Measurements from ENCODE around the gene SHROOM2.

DNA sequence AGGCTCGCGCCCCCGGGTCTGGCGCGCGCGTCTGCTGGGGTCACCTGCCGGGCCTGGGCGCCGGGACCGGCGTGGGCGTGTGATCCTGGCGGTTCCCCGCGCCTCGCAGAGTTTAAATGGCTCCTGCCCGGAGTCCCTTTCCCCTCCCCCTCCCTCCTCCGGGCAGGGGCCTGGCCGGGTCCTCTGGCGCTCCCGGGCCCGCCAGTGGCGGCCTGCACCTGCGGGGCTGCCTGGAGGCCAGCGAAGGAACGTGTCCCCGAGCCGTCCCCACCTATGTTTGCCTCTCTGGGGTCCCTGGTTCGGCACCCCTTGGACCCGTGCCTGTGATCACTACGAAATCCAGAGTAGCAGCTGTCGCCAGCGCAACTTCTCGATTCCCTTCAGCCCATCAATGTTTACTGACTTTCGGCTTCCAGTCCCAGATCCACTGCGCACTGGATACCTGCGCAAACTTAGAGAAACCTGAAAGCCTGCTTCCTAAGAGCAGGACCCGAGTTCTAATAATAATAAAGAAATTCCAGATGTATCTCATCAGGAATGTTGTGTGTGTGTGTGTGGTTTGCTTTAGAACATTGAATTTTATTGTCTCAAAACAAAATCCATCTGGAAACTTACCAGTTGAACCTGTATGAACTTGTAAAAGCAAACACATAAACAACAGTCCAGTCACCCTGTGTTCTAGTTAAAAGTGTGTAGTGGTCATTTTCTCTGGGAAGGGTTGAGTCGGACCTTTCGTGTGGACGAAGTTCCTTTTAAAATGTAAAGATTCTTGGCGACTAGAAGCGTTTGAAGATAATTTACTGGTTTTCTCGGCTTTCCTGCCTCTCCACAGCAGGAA is 788 bp downstream of the SHROOM2 start:
- TF ChIP-seq, protein P1, sequence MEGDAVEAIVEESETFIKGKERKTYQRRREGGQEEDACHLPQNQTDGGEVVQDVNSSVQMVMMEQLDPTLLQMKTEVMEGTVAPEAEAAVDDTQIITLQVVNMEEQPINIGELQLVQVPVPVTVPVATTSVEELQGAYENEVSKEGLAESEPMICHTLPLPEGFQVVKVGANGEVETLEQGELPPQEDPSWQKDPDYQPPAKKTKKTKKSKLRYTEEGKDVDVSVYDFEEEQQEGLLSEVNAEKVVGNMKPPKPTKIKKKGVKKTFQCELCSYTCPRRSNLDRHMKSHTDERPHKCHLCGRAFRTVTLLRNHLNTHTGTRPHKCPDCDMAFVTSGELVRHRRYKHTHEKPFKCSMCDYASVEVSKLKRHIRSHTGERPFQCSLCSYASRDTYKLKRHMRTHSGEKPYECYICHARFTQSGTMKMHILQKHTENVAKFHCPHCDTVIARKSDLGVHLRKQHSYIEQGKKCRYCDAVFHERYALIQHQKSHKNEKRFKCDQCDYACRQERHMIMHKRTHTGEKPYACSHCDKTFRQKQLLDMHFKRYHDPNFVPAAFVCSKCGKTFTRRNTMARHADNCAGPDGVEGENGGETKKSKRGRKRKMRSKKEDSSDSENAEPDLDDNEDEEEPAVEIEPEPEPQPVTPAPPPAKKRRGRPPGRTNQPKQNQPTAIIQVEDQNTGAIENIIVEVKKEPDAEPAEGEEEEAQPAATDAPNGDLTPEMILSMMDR (IDR thresholded peaks at IDR 0.05 in 2 of 3, conservative IDR thresholded peaks at IDR 0.05 in 1 of 3; ENCODE audit: borderline replicate concordance in 1 of 3, insufficient read depth in 1 of 3, low read depth in 2 of 3, low read length in 2 of 3): no peak
- no peak for TF ChIP-seq SP1 (IDR thresholded peaks at IDR 0.05; ENCODE audit: low read depth)
- no peak for TF ChIP-seq ELF1 (IDR thresholded peaks at IDR 0.05; ENCODE audit: borderline replicate concordance, low read depth)

Data from HCT116 (cell line).